GM19372 (cell line): ENCODE results near the gene ICAM1.
"Not testable (repeated sequence)": the region's sequence is repeated elsewhere in the genome, so short reads cannot be mapped to it uniquely, and the experiment has no call there.

Source experiments
- ATAC-seq: cut with Tn5 transposase; IDR thresholded peaks from one replicate; pipeline ENCODE4 v1.9.1; 2021; ENCODE audit warnings: mild to moderate bottlenecking, low read depth, moderate library complexity; ENCODE audit not compliant: unreplicated experiment

The ICAM1 gene

DNA sequence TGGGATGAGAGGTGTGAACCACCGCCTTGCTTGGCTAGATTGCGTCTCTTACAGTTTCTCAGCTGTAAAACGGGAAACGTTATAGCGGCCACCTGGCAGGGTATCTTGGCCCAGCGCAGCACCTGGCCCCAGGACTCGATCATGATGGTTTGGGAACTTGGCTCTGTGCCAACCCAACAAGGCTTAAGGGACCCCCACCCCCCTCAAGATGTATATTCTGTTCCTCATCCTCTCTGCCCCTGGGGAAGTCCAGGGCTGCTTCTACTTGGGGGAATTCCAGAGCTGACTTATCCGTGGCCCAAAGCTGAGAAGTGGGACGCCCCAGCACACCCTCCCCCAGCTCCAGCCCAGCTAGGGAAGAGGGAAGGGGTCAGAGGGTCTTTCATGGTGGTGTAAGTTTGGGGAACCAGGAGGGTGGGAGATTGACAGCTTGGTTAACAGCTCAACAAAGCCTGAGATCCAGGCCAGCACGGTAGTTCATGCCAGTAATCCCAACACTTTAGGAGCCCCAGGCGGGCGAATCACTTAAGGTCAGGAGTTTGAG lies 695 bp downstream of the ICAM1 start:
- no peak for ATAC-seq

DNA sequence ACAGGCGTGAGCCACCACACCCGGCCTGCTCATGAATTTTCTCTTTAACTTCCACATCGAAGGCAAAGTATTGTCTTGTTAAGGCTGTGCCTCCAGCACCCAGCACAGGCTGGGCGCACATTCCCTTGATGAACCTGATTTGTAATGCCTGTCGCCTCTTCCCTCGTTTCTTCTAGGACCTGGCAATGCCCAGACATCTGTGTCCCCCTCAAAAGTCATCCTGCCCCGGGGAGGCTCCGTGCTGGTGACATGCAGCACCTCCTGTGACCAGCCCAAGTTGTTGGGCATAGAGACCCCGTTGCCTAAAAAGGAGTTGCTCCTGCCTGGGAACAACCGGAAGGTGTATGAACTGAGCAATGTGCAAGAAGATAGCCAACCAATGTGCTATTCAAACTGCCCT lies 3.7 kb downstream of the ICAM1 start:
- ATAC-seq, result no peak

DNA sequence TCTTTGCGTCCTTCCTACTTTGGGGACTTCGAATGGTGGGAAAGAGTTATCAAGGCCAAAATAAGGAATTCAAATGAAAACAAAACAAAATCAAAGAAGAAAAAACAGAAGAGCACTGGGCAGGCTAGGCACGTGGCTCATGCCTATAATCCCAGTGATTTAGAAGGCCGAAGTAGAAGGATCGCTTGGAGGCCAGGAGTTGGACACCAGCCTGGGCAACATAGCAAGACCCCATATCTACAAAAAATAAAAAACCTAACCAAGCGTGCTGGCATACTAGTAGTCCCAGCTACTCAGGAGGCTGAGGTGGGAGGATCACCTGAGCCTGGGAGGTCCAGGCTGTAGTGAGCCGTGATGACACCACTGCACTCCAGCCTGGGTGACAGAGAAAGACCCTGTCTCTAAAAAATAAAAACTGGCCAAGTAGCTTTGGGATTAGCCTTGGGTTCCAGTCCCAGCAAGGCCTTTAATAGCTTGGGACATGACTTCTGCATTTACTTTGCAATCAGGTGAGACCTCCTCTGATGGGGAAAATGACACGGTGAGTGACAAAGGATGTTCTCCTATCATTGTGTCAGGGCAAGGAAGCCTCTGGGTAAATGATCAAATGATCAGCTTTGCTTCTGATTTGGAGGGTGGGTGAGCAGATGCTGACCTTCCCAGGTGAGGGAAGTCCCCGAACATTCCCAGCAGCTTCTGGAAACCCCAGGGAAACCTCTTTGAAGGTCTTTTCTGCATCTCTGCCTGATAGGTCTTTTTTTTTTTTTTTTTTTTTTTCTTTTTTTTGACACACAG lies 7.1 kb downstream of the ICAM1 start:
- ATAC-seq, result no peak

DNA sequence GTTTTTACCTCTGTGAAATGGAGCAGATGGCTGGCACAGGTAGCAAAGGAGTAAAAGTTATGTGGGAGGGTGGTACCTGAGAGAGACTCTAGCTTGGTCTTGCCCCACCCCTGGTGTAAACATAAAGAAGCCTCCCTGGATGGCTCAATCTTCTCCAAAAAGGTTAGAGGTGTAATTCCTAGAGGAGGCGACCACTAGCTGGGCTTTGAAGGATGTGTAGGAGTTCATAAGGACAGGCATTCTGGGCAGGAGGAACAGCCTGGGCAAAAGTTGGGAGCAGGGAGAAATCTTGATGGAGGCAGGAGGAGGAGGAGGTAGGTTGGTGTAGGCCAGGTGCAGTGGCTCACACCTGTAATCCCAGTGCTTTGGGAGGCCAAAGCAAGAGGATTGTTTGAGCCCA lies 8.0 kb downstream of the ICAM1 start:
- no peak for ATAC-seq

DNA sequence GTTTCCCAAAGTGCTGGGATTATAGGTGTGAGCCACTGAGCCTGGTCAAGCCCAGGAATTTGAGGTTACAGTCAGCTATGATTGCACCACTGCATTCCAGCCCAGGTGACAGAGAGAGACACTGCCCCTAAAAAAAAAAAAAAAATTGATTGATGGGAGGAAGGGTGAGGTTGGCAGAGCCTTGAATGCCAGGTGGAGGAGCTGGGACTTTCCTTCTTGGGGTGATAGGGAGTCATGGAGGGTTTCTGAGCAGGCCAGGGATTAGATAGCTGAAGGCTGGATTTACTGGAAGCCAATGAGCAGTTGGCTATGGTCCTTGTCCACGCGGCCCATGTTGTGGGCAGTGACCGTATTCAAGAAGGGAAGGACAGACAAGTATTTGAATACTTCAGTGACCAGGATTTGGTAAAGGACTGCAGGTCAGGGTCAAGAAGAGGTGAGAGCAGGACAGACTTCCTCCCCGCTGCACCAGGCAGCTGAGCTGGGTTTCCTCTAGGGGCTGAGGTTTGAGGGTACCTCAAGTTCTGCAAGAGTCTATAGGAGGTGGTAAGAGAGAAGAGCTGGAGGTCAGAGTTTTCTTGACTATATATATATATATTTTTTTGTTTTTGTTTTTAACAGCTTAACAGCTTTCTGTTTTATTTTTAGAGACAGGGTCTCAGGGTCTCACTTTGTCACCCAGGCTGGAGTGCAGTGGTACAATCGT lies 9.0 kb downstream of the ICAM1 start:
- no peak for ATAC-seq

DNA sequence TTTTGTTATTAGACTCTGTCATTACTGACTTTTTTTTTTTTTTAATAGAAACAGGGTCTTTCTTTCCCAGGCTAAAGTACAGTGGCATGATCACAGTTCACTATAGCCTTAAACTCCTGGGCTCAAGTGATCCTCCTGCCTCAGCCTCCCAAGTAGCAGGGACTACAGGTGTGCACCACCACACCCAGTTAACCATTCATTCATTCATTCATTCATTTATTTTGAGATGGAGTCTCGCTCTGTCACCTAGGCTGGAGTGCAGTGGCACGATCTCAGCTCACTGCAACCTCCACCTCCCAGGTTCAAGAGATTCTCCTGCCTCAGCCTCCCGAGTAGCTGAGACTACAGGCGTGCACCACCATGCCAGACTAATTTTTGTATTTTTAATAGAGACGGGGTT lies 11.1 kb downstream of the ICAM1 start:
- not testable (repeated sequence) for ATAC-seq

DNA sequence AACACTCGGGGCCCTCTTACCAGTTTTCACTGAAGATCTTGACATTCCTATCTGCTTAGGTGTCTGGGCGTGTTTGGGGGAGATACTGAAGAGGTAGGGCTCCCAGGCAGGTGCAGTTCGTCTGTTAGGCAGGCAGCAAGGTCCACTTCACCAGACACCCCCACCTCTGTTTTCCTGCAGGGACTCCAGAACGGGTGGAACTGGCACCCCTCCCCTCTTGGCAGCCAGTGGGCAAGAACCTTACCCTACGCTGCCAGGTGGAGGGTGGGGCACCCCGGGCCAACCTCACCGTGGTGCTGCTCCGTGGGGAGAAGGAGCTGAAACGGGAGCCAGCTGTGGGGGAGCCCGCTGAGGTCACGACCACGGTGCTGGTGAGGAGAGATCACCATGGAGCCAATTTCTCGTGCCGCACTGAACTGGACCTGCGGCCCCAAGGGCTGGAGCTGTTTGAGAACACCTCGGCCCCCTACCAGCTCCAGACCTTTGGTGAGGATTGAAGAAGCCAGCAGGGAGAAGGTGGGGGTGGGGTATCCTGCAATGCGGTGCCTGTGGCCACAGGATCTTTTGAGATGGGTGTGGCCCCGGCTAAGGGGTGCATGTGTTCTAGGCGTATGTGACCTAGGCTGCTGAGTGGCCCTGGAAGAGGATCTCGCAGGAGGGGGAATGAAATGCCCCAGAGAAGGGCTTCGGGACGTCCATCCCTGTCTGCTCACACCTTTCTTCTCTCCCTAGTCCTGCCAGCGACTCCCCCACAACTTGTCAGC lies 12.6 kb downstream of the ICAM1 start:
- no peak for ATAC-seq

DNA sequence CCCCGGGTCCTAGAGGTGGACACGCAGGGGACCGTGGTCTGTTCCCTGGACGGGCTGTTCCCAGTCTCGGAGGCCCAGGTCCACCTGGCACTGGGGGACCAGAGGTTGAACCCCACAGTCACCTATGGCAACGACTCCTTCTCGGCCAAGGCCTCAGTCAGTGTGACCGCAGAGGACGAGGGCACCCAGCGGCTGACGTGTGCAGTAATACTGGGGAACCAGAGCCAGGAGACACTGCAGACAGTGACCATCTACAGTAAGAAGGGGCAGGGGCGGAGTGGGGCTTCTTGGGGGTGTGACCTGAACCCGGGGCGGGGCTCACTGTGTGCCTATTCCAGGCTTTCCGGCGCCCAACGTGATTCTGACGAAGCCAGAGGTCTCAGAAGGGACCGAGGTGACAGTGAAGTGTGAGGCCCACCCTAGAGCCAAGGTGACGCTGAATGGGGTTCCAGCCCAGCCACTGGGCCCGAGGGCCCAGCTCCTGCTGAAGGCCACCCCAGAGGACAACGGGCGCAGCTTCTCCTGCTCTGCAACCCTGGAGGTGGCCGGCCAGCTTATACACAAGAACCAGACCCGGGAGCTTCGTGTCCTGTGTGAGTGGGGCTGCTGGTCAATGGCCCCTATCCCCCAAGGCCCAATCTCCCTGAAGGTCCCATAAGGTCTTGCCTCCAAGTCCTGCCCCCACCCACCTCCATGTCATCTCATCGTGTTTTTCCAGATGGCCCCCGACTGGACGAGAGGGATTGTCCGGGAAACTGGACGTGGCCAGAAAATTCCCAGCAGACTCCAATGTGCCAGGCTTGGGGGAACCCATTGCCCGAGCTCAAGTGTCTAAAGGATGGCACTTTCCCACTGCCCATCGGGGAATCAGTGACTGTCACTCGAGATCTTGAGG lies 13.4 kb downstream of the ICAM1 start:
- ATAC-seq, result no peak

DNA sequence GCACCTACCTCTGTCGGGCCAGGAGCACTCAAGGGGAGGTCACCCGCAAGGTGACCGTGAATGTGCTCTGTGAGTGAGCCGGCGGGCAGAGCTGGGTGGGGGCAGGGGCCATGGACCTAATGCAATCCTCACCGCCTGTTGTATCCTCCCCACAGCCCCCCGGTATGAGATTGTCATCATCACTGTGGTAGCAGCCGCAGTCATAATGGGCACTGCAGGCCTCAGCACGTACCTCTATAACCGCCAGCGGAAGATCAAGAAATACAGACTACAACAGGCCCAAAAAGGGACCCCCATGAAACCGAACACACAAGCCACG lies 14.0 kb downstream of the ICAM1 start:
- ATAC-seq, result no peak

DNA sequence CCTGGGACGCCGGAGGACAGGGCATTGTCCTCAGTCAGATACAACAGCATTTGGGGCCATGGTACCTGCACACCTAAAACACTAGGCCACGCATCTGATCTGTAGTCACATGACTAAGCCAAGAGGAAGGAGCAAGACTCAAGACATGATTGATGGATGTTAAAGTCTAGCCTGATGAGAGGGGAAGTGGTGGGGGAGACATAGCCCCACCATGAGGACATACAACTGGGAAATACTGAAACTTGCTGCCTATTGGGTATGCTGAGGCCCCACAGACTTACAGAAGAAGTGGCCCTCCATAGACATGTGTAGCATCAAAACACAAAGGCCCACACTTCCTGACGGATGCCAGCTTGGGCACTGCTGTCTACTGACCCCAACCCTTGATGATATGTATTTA lies 14.5 kb downstream of the ICAM1 start:
- ATAC-seq, result no peak

DNA sequence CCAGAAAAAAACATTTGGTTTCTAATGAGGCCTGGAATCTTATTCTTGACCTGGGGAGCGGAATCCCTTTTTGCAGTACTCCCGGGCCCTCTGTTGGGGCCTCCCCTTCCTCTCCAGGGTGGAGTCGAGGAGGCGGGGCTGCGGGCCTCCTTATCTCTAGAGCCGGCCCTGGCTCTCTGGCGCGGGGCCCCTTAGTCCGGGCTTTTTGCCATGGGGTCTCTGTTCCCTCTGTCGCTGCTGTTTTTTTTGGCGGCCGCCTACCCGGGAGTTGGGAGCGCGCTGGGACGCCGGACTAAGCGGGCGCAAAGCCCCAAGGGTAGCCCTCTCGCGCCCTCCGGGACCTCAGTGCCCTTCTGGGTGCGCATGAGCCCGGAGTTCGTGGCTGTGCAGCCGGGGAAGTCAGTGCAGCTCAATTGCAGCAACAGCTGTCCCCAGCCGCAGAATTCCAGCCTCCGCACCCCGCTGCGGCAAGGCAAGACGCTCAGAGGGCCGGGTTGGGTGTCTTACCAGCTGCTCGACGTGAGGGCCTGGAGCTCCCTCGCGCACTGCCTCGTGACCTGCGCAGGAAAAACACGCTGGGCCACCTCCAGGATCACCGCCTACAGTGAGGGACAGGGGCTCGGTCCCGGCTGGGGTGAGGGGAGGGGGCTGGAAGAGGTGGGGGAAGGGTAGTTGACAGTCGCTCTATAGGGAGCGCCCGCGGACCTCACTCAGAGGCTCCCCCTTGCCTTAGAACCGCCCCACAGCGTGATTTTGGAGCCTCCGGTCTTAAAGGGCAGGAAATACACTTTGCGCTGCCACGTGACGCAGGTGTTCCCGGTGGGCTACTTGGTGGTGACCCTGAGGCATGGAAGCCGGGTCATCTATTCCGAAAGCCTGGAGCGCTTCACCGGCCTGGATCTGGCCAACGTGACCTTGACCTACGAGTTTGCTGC lies 16.1 kb downstream of the ICAM1 start, which contains the start of gene ICAM4:
Gene ICAM4, plus strand, starts transcription at position 153 of the 935 bp plus-strand sequence. Its CDS starts 58 bp downstream, at position 211.
- no peak for ATAC-seq

DNA sequence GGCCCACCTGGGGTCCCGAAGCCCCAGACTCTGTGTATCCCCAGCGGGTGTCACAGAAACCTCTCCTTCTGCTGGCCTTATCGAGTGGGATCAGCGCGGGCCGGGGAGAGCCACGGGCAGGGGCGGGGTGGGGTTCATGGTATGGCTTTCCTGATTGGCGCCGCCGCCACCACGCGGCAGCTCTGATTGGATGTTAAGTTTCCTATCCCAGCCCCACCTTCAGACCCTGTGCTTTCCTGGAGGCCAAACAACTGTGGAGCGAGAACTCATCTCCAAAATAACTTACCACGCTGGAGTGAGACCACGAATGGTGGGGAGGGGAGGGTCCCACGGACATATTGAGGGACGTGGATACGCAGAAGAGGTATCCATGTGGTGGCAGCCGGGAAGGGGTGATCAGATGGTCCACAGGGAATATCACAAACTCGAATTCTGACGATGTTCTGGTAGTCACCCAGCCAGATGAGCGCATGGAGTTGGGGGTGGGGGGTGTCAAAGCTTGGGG lies 17.8 kb downstream of the ICAM1 start:
- no peak for ATAC-seq

DNA sequence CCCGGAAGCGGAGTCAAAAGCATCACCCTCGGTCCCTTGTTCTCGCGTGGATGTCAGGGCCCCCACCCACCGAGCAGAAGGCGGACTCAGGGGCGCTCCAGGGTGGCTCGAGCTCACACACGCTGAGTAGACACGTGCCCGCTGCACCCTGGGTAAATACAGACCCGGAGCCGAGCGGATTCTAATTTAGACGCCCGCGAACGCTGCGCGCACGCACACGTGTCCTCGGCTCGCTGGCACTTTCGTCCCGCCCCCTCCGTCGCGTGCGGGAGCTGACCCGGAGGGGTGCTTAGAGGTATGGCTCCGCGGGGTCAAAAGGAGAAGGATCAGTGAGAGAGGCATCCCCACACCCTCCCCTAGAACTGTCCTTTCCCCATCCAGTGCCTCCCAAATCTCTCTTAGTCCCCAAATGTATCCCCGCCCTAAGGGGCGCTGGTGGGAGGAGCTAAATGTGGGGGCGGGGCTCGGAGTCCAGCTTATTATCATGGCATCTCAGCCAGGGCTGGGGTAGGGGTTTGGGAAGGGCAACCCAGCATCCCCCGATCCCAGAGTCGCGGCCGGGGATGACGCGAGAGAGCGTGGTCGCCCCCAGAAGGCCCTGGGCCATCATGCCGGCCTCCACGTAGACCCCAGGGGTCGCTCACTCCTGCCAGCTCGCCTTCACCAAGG lies 18.4 kb downstream of the ICAM1 start:
- no peak for ATAC-seq

DNA sequence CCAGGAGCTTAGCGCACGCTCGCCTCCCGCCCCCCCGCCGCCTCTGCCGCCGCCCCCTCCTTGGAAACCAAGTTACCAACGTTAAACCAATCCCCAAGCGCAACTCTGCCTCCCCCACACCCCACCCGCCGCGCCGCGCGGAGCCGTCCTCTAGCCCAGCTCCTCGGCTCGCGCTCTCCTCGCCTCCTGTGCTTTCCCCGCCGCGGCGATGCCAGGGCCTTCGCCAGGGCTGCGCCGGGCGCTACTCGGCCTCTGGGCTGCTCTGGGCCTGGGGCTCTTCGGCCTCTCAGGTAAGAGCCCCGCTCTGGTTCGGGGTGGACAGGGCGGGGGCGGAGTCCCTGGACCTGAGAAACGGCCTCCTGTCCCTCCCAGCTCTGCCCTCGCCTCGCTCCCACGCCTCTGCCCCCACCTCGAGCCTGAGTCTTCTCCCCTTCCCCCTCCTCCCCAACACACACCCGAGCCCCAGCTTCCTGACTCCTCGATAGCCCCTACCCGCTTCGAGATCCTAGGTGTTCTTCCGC lies 19.0 kb downstream of the ICAM1 start, which contains the start of gene ICAM5:
Gene ICAM5, plus strand, starts transcription at position 117 of the 521 bp plus-strand sequence. Its CDS starts 92 bp downstream, at position 209.
- no peak for ATAC-seq

DNA sequence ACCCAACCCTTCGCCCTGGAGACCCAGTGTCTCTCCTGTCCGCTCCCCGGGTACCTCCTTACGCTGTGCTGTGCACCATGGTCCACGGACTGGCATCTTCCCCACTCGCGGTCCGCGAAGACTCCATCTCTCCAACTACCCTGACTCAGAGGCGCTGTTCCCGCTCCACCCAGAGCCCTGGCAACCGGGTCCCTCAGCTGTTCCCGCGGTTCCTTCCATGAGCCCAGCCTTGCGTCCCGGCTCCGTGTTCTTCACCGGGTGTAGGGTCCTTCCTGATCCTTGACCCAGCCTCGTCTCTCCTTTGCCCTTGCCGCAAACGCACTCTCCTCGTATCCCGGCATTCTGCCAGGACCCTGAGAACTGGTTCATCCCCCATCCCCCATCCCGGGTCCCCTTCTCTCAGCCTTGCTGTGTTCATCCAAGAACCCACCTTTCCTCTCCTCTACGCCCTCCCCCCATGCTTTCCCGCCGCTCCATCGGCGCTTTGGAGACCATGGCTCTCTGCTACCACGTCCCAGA lies 19.5 kb downstream of the ICAM1 start:
- ATAC-seq, result no peak

DNA sequence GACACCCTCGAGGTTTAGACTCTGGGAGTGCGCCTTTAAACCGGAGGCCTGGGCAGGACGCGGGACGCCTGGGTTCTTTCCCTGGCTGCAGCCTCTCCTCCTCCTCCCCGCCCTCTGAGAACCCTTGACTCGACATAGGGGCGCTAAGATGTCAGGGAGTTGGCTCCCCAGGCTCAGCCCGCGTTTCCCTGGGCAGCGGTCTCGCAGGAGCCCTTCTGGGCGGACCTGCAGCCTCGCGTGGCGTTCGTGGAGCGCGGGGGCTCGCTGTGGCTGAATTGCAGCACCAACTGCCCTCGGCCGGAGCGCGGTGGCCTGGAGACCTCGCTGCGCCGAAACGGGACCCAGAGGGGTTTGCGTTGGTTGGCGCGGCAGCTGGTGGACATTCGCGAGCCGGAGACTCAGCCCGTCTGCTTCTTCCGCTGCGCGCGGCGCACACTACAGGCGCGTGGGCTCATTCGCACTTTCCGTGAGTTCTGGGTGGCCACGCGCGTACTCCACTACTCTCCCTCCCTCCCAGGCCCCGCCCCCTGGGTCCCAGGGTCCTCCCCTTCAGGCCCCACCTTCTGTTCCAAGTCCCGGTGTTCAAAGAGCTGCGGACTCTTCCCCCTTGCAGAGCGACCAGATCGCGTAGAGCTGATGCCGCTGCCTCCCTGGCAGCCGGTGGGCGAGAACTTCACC lies 20.1 kb downstream of the ICAM1 start:
- no peak for ATAC-seq

DNA sequence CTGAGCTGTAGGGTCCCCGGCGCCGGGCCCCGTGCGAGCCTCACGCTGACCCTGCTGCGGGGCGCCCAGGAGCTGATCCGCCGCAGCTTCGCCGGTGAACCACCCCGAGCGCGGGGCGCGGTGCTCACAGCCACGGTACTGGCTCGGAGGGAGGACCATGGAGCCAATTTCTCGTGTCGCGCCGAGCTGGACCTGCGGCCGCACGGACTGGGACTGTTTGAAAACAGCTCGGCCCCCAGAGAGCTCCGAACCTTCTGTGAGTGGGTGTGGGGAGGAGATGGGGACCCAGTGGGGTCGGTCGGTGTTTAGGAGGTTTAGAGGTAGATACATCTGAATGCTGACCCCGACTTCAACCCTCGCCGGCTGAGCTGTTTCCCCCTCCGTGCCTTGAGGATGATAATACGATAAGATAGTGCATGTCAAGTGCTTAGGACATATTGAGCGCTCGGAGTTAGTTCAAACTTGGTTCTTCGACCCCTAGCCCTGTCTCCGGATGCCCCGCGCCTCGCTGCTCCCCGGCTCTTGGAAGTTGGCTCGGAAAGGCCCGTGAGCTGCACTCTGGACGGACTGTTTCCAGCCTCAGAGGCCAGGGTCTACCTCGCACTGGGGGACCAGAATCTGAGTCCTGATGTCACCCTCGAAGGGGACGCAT lies 20.8 kb downstream of the ICAM1 start:
- ATAC-seq, result no peak
